GM13976 (cell line): ENCODE measurements around the gene MED9.

ENCODE experiments used
- DNase-seq: peaks from one replicate; pipeline ENCODE4 v3.0.0; 2012; ENCODE audit warnings: low spot score
- in situ Hi-C: fragments of 300-500 bp; cut with MboI; formaldehyde crosslinking; loops from one replicate; pipeline ENCODE4 v1.12.0; 2022; ENCODE audit warnings: low sequenced_read_pairs, mixed read lengths, inconsistent platforms; ENCODE audit not compliant: unreplicated experiment
- TF ChIP-seq, protein P1 (sequence below): IDR thresholded peaks from 2 replicates; pipeline ENCODE4 v1.5.1; 2012; ENCODE audit warnings: borderline replicate concordance, mild to moderate bottlenecking; ENCODE audit not compliant: insufficient read depth; ENCODE audit errors: extremely low read depth, missing control alignments, control extremely low read depth

MED9 gene

DNA sequence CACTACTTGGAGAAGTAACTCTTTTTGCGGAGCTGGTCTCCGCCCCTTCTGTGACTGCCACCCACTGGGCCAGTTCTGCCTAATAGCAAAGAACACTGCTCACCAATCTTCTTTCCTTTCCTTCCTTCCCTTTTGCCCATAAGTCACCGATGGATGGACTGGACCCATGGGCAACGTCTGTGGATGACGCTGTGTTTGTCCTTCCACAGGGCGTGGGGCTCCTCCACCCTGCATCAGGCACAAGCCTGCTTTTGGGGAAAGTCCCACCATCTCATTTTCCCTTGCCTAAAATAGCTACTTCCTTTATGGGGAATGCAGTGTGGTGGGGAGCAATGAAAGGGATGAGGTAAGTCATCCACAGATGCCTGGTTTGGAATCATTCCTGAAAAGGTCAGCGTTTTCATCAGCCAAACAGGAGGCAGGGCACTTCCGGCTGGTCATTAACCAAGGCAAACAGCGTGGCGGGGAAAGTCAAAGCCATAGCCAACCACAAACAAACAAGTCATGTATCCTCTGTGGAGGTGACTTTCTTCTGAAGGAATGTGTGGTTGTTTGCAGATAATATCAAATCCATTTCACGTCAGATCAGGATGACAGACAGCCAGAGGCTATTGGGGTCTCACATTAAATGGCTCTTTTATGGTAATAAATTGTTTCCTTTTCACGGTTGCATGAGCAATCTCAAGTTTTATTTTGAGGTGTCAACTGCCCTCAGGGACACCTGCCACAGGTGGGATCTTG is 30.7 kb upstream of the MED9 start:
- no peak for DNase-seq
- TF ChIP-seq, protein P1, sequence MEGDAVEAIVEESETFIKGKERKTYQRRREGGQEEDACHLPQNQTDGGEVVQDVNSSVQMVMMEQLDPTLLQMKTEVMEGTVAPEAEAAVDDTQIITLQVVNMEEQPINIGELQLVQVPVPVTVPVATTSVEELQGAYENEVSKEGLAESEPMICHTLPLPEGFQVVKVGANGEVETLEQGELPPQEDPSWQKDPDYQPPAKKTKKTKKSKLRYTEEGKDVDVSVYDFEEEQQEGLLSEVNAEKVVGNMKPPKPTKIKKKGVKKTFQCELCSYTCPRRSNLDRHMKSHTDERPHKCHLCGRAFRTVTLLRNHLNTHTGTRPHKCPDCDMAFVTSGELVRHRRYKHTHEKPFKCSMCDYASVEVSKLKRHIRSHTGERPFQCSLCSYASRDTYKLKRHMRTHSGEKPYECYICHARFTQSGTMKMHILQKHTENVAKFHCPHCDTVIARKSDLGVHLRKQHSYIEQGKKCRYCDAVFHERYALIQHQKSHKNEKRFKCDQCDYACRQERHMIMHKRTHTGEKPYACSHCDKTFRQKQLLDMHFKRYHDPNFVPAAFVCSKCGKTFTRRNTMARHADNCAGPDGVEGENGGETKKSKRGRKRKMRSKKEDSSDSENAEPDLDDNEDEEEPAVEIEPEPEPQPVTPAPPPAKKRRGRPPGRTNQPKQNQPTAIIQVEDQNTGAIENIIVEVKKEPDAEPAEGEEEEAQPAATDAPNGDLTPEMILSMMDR = no peak
- in situ Hi-C loops = no loop called here

DNA sequence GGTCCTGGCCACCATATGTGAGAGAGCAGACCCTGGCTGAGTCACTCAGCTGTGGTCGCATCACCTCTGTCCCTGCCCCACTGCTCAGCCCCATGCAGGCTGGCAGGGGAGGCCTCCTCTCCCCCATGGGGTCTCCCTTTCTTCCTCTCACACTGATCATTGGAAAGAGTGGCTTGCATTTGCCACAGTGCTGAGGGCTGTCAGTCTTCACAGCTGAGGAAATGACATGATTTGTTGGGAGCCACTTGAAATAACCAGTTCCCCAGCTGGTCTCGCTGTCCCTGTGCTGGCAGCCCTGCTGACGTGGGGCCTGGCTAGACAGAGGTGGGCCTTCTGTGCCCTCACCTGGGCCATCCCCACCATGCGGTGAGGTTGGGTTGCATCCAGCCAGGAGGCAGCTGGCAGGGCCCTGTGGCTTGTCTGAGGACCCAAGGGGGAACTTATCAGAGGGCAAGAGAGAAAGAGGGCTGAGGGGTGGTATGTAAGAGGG is 30.1 kb upstream of the MED9 start:
- no peak for DNase-seq
- TF ChIP-seq, protein P1 = no peak
- in situ Hi-C loops = no loop called here

DNA sequence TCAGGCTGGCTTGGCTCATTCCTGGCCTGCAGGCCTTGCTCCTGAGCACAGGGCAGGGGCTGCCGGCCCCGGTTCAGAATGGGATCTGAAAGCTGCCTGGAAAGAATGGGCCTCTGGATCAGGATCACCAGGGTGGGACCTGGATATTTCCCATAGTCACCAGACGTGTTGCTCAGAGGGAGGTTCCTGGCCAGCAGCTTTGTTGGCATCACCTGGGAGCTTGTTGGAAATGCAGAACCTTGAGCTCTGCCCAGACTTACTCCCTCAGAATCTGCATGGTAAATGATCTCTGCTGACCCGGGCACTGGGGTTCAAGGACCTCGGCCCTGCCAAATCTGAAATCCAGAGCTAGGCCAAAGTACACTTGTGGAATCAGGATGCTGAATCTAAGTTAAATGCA is 29.5 kb upstream of the MED9 start:
- DNase-seq = no peak
- in situ Hi-C loops = no loop called here
- TF ChIP-seq, protein P1 = no peak

DNA sequence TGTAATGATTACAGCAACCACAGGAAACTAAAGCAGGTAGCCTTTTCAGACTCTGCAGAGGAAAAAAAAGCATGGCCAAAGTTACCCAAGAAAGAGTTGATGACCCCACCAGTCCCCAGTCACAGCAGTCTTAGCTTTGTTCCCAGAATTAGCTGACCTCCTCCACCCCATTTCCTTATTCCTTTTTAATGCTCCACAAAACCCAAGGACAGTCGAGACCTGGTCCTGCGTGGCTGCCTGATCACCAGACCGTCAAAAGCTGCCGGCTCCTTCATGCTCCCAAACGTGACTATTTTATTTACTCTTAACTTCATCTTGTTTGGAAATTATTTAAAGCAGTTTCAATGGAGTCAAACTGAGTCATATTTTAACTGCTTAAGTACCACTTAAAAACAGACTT is 28.7 kb upstream of the MED9 start:
- DNase-seq = no peak
- TF ChIP-seq, protein P1 = no peak
- in situ Hi-C loops = no loop called here

DNA sequence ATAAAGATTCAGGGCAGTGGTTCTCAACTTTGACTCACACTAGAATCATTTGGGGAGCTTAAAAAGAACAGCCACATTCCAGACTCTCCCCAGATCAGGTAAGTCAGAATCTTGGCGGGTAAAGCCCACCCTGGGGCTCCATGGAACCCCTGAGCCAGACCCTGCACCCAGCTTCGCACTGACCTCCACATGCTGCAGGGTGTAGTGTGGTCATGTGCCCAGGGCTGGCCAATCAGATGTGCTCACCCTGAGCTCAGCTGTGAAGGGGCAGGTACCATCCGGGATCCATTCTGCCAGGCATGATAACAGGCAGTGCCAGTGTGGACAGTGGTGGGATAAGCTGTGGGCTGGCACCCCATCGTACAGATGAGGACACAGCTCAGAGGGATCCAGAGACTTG is 28.1 kb upstream of the MED9 start:
- TF ChIP-seq, protein P1 = no peak
- in situ Hi-C loops = no loop called here
- DNase-seq = no peak

DNA sequence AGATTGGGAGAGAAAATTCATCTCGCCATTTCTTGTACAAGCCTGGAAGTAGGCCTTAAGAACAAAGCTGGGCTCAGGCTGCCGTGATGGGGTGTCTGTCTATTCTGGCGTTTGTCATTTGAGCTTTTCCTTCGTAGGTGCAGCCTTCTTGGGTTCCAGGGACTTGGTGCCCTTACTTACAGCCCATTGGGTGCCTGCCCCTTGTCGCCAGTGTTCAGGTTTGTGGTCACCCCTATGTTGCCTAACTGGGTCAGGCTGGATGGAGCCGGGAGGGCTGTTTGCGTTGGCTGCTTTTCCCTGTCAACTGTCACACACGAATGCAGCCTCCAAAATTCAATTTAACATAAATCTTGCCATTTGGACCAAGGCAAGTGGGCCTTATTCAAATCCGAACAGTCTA is 23.7 kb upstream of the MED9 start:
- no peak for DNase-seq
- in situ Hi-C loops = no loop called here
- TF ChIP-seq, protein P1 = no peak
